ENCODE results near the gene FGGY.

The FGGY gene

GRCh38 chr1:59686574-59686973 lies 389.7 kb downstream of the FGGY start:
- H3K4me3 ChIP-seq (ENCODE audit: low read length): no peak overlapping the region
- TF ChIP-seq CTCF (conservative IDR thresholded peaks at IDR 0.05; ENCODE audit: low read depth, low read length): no peak
- no peak for DNase-seq (ENCODE audit: low read depth)

- H3K4me3 ChIP-seq (ENCODE audit: low read length): no peak overlapping the region
- no peak for DNase-seq (ENCODE audit: low read depth)
- no peak for TF ChIP-seq CTCF (conservative IDR thresholded peaks at IDR 0.05; ENCODE audit: low read depth, low read length)
Observed at GRCh38 chr1:59687081-59687480, 390.2 kb downstream of the FGGY start.

GRCh38 chr1:59688976-59689375 lies 392.1 kb downstream of the FGGY start:
- DNase-seq (ENCODE audit: low read depth): no peak
- H3K4me3 ChIP-seq (ENCODE audit: low read length): no peak overlapping the region
- no peak for TF ChIP-seq CTCF (conservative IDR thresholded peaks at IDR 0.05; ENCODE audit: low read depth, low read length)

- H3K4me3 ChIP-seq (ENCODE audit: low read length): no peak overlapping the region
- no peak for DNase-seq (ENCODE audit: low read depth)
- no peak for TF ChIP-seq CTCF (conservative IDR thresholded peaks at IDR 0.05; ENCODE audit: low read depth, low read length)
Observed at GRCh38 chr1:59689730-59690129, 392.8 kb downstream of the FGGY start.

GRCh38 chr1:59690171-59690930 lies 393.5 kb downstream of the FGGY start:
- DNase-seq (ENCODE audit: low read depth): no peak
- no peak overlapping the region for H3K4me3 ChIP-seq (ENCODE audit: low read length)
- TF ChIP-seq CTCF (conservative IDR thresholded peaks at IDR 0.05; ENCODE audit: low read depth, low read length): no peak

GRCh38 chr1:59691261-59691660 lies 394.4 kb downstream of the FGGY start:
- no peak overlapping the region for H3K4me3 ChIP-seq (ENCODE audit: low read length)
- TF ChIP-seq CTCF (conservative IDR thresholded peaks at IDR 0.05; ENCODE audit: low read depth, low read length): no peak
- no peak for DNase-seq (ENCODE audit: low read depth)

- no peak overlapping the region for H3K4me3 ChIP-seq (ENCODE audit: low read length)
- TF ChIP-seq CTCF (conservative IDR thresholded peaks at IDR 0.05; ENCODE audit: low read depth, low read length): no peak
- no peak for DNase-seq (ENCODE audit: low read depth)
Observed at GRCh38 chr1:59692591-59692990, 395.7 kb downstream of the FGGY start.

All from retinal pigment epithelial cell (primary cell).